ENCODE measurements around the gene CALHM6.

The CALHM6 gene

GRCh38 chr6:116447052-116447451 is 14.1 kb upstream of the CALHM6 start:
- no peak for DNase-seq

DNA sequence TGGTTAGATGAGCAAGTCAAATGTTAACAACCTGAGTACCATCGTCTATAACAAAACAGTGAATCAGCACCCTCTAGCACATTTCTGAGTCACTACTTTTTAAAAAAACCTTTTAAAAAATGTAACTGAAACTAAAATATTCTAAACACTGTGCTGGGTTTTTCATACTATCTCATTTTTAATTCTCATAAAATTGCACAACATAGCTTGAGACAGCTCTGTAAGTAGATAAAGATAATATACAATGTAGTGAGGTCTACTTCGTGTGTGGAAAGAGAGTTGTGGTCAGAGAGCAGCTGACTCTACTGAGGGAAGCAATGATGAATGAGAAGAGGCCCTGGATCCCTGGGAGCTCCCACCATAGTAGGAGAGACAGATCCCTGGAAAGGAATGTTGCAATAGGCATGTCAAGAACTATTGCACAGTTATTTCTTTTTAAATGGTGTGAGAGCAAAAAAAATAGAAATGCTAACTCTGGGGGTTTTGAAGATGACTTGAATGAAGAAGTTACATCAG is 13.6 kb upstream of the CALHM6 start:
- DNase-seq, result no peak

DNA sequence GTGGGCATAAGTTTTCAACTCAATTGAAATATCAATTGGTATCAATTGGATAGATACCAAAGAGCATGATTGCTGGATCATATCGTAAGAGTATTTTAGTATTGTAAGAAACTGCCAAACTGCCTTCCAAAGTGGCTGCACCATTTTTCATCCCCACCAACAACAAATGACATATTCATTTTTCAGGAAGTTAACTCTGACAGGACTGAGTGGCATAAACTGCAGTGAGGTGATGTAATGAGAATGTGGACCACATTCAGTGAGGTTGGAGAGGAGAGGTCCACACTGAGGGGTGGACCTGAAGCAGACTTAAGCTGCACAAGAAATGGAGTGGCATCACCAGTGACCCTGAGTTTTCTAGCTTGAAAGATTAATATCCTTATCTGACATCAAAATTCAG is 11.6 kb upstream of the CALHM6 start:
- DNase-seq, result no peak

DNA sequence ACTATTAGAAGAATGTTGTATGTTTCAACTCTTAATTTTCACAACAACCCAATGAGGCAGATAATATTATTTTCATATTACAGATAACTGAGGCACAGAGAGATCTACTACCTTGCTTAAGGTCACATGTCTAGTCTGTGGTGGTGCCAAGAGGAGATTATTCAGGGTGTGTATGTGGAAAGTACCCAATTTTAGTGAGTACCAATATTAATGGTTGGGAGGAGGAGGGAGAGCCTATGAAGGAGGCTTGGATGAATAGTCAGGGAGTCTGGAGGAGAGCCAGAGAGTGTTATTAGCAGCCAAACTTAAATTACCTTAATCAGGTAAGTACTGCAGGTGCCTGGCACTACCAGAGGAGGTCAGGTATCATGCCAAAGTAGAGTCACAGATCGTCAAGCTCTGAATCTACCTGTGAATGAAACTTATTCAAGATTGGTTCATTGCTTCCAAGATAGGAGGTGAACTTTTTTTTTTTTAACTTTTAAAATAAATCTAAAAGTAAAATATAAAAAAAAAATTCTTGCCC is 10.9 kb upstream of the CALHM6 start:
- DNase-seq, result no peak

DNA sequence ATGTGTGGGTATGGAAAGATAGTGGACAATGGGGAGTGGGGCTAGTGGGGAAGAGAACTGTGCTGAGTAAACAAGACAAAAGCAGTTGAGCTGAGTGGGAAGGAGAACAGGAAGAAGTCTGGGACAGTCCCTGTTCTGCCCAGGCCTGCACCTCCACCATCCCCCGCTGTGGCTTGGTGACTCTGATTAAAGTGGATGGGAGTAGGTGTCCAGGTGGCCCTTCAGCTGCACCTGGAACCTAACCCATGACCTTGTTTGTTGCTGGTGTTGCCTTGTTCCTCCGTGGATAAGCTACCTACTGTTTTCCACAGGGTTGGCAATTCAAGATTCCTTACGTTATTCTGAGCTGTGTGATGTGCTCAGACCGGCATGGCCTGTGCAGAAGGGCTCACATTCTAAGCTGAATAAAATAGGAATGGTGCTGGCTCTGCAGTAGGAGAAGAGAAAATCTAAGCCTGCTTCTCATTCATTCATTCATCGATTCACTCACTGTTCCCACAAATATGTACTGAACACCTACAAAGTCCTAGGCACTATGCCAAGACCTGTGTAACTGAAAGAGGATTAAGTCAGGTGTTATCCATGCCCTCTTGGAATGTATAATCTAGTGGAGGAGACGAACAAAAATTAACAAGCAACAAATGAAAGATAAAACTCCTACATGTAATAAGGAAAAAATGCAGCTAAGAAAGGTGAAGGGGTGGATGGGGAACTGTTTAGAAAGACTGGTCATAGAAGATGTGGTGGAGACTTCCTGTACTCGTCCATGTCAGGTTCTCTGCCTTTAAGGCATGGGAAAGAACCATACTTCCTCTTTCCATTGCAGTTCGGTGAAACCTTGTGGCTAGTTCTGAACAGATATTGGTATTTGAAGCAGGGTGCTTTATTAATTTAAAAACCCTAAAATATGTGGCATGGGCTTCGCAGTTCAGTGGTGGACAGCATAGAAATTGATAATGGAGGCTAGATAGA is 10.1 kb upstream of the CALHM6 start:
- no peak for DNase-seq

- no peak for DNase-seq
Measured at GRCh38 chr6:116451916-116452315, 9.3 kb upstream of the CALHM6 start.

DNA sequence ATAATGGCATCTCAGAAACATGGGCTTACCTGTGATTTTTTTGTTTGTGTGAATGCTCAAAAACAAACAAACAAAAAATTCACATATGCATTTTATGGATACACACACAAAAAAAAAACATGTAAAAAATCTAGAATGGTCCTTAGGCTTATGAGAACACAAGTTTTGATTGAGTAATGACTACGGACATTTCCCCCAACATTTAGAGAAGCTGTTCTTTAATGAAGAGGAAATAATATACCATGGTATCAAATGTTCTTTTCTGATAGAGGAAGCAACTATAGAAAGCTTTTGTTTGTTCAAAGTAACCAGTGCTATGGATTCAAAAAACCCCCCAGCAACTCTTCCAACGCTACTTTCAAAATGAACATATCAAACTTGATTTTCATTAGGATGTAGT is 8.6 kb upstream of the CALHM6 start:
- no peak for DNase-seq

- no peak for DNase-seq
Measured at GRCh38 chr6:116456106-116456505, 5.1 kb upstream of the CALHM6 start.

DNA sequence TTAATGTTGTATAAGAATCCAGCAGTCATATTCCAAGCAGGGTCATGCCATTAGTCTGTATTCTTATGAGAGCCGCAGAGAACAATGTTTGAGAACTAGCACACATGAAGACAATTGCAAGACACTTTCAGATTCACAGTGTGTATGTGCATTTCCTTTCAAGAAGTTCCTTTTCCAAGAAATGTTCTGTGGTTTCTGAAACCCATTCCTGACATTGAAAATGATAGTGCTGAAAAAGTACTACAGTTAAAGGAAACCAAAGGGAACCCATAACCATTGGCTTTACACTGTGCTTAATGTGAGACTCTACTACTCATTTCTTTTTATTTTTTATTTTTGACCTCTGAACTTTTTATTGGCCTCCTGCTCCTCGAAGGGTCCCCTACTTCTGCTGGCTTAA is 4.2 kb upstream of the CALHM6 start:
- DNase-seq, result no peak

GRCh38 chr6:116458264-116458663 is 2.9 kb upstream of the CALHM6 start:
- DNase-seq, result no peak

DNA sequence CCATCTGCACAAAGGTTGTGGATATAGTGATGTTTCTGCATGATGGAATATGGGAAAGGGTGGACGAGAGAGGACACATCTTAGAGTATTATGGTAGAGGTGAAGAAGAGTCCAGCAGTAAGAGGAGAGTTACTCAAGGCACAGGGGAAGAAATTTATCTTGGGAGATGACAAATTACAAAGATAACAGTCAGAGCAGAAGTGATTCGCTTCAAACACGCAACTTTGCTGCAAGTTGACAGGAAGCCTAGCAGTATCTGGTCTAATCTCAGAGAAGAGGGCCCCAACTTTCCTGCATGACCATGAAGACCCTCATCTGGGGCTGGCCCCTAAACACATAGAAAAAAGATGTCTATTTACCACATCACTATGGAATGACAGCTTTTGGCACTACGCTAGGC is 1.2 kb upstream of the CALHM6 start:
- DNase-seq, result no peak

- DNase-seq, result peak; percentile 59
Measured at GRCh38 chr6:116461932-116462885, 1.0 kb downstream of the CALHM6 start.

GRCh38 chr6:116463301-116463700 is 2.1 kb downstream of the CALHM6 start:
- DNase-seq, result no peak

DNA sequence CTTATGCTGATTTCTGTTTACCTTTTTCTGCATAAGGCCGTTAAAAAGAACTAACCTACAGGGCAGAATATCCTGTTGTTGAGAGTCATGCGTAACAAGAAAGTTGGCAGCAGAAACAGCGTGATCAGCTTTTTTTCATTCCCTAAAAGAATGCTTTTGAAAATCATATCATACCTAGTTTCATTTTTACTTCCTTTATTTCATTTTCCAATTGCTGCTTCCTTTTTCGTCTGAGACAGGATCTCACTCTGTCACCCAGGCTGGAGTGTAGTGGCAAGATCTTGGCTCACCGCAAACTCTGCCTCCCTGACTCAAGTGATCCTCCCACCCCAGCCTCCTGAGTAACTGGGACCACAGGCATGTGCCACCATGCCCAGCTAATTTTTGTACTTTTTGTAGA is 4.1 kb downstream of the CALHM6 start:
- DNase-seq, result no peak

- no peak for DNase-seq
Measured at GRCh38 chr6:116467096-116467495, 5.9 kb downstream of the CALHM6 start.

DNA sequence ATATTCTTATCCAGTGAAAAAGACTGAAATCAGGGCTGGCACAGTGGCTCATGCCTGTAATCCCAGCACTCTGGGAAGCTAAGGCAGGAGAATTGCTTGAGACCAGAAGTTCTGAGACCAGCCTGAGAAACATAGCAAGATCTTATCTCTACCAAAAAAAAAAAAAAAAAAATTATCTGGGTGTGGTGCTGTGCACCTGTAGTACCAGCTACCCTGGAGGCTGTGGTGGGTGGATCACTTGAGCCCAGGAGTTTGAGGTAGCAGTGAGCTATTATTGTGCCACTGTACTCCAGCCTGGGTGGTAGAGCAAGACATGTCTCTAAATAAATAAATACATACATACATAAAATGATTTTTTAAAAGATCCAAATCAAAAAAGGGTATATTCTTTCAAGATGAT is 6.3 kb downstream of the CALHM6 start:
- DNase-seq, result no peak

DNA sequence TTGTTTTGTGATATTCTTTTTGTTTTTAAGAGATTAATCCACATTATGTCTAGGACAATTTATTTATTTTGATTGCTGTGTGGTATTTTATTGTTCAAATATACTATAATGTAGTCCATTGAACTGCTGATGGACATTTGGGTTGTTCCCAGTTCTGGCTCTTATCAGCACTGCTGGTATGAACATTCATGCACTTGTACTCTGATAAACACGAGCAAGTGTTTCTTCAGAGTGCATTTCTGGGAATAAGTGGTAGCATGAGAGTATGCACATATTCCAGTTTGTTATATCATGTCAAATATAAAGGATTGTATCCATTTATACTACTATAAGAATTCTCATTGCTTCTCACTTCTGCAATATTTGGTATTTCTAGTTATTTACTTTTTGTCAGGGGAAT is 7.1 kb downstream of the CALHM6 start:
- DNase-seq, result no peak

DNA sequence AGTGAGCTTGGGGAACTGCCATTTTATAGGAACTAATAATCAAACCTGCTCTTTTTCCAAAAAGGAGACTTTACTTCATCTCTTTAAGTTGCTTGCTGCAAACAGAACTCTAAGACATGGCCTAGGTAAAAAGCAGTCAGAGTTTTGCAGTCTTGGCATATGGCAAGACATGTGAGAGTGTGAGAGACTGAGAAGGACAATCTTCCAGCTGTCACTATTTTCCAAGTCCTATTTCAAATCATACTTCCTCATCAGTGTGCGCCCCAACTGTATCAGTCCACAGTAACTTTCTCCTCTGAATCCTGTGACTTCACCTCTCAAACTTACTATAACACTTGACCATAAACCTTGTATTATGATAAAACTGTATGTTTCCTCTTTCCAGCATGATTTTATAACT is 10.4 kb downstream of the CALHM6 start:
- DNase-seq, result no peak

GRCh38 chr6:116472706-116473105 is 11.5 kb downstream of the CALHM6 start:
- no peak for DNase-seq

GRCh38 chr6:116475141-116475540 is 14.0 kb downstream of the CALHM6 start:
- no peak for DNase-seq

DNA sequence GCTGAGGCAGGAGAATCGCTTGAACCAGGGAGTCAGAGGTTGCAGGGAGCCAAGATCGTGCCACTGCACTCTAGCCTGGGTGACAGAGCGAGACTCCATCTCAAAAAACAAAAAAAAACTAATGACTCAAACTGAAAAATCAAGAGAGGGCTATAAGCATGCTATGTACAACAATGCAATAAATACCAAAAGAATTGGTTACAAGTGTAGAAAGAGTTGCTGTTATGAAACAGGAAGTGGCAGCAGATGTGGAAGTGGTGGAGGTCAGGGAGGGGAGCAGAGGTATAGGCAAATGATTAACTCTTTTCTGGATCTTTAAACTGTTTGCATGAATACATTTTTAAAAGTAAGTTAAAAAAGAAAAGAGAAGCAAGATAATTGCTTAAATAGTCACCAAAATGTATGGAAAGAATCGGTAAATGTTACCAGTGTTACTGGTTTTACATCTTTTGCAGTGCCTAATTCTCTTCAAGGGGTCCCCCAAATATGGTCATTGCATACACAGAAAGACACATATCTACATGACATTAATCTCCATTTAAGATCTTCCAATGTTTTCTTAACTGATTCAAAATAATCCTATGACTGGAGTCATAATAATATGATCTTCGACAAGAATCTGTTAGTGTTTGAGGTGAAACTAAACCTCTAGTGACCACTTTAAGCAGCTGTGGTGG is 15.0 kb downstream of the CALHM6 start:
- DNase-seq, result no peak

DNA sequence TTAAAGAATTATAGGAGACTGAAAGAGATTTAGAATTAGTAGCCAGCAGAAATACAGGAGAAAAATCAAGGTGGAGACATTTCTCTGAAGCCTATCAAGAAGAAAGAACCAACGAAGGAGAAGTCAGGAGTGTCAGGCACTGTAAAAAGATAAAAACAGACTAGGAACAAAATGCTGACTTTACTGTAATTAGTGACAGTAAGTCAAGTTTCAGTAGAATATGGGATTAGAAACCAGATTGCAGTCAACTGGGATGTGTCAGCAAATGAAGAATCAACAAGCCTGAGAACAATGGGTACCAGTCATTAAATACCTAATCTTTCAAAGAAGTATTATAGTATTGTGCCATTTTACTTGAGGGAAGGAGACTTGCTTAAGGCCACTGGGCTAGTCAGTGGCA is 21.6 kb downstream of the CALHM6 start:
- no peak for DNase-seq

- DNase-seq, result no peak
Measured at GRCh38 chr6:116483616-116484015, 22.4 kb downstream of the CALHM6 start.
